Ovary (tissue), 9 donors: ENCODE results near the gene CIAO3. TPM values are rescaled to one million over a fixed set of nuclear protein-coding genes. Genes with fewer than 3 reads are reported as not detected.

Experiments
- DNase-seq, 5 donors: peaks; one replicate each; pipeline ENCODE4 v3.0.0-alpha.2; 2019 to 2020
- H3K27ac ChIP-seq, 2 donors: fragments of 200-600 bp; one replicate each; pipeline versions ENCODE4 v1.5.1 to v1.8.0; 2019 to 2022
- H3K27me3 ChIP-seq: fragments of 200-600 bp; one replicate; pipeline ENCODE4 v1.8.0; 2022
- H3K36me3 ChIP-seq: fragments of 200-600 bp; sonication (generic); one replicate; pipeline ENCODE4 v1.5.1; 2019
- H3K4me1 ChIP-seq: one replicate; pipeline ENCODE4 v1.8.1; 2013; ENCODE audit warnings: mild to moderate bottlenecking, moderate library complexity; ENCODE audit not compliant: insufficient read depth
- H3K4me3 ChIP-seq: fragments of 200-600 bp; sonication (generic); one replicate; pipeline ENCODE4 v1.5.1; 2017
- H3K9me3 ChIP-seq, 2 donors: fragments of 200-600 bp in 1 of 2; sonication (generic) in 1 of 2; one replicate each; pipeline versions ENCODE4 v1.5.1 to v1.8.1; 2013 to 2019; ENCODE audit warnings: mild to moderate bottlenecking in 1 of 2, moderate library complexity in 1 of 2
- EP300 ChIP-seq: sonication (generic); formaldehyde crosslinking; IDR thresholded peaks from one replicate; pipeline ENCODE4 v1.6.1; 2017; ENCODE audit warnings: antibody characterized with exemption
- POLR2A ChIP-seq: fragments of 450-650 bp; IDR thresholded peaks from one replicate; pipeline ENCODE4 v1.6.1; 2017; ENCODE audit warnings: antibody characterized with exemption, mild to moderate bottlenecking, moderate library complexity
- WGBS, 3 donors: extraction: QIAGEN DNeasy Blood & Tissue Kit in 1 of 3; methylation state at CpG; one replicate each; pipeline versions ENCODE4 v1.1.5 to v1.1.7; 2013 to 2017; 5-methylcytosine and 5-hydroxymethylcytosine counted together
- intact Hi-C, 4 donors: fragments of 100-400 bp; cut with DNase I; formaldehyde crosslinking; loops; one replicate each; pipeline versions ENCODE4 v1.11.0 to v1.15.1; 2022 to 2023
- polyA plus RNA-seq, 2 donors: library from polyadenylated mRNA; stranded (reverse); fragments of 200-250 nt in 1 of 2; fragments of 350-450 nt in 1 of 2; fragmentation: Illumina TruSeq in 1 of 2; extraction: RNeasy Lipid Tissue Mini Kit (QIAGEN cat#74804) in 1 of 2; gene quantifications; one replicate each; pipeline ENCODE4 v1.2.3, GENCODE V29; 2013 to 2014
- total RNA-seq, 7 donors: library from RNA; depleted of rRNA in 2 of 7; stranded (reverse); fragments of >200 nt in 2 of 7; fragmentation: NEBNext Ultra II Directional in 3 of 7; extraction: Animal tissue kit (Norgen Biotek cat#: 25700) in 3 of 7; gene quantifications; one replicate each; pipeline versions ENCODE4 v1.1.0 to v1.2.4, GENCODE V29; 2016 to 2023
- TF ChIP-seq, protein P1 (sequence below), 3 donors: fragments of 450-650 bp in 2 of 3; fragments of 200-600 bp in 1 of 3; IDR thresholded peaks; one replicate each; pipeline versions ENCODE4 v1.5.1 to v1.8.0; 2016 to 2022; ENCODE audit warnings: antibody characterized with exemption in 3 of 3, mild to moderate bottlenecking in 1 of 3
- donor health status: DM: no; HTN: no; CAD: no; lungs with moderate emphysema.
- donor health status: DM: no; HTN: no; CAD: no.
- donor health status: Bipolar disorder and iron deficiency.
- donor health status: DM: yes; HTN: yes; CAD: no.
- donor health status: DM: no; HTN: no; CAD: no.
- donor health status: DM: yes; HTN: yes; CAD: no.

CIAO3 gene
- total and polyA plus RNA-seq, 9 donors = 8.5 to 32.5 (median 21.0) TPM

DNA sequence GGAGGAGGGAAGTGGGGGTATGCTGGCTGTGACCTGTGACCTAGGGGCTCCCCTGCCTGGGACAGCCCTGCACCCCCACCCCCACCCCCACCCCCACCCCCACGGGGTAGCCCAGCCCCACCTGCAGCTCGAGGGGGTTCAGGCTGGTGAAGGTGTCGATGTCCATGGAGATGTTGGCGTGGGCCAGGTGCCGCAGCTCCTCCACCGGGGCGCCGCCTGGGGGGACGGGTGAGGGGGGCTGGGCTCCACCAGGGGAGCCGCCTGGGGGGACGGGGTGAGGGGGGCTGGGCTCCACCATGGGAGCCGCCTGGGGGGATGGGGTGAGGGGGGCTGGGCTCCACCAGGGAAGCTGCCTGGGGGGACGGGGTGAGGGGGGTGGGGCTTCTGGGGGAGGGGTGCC, 29.6 kb upstream of the CIAO3 start:
- TF ChIP-seq, protein P1, sequence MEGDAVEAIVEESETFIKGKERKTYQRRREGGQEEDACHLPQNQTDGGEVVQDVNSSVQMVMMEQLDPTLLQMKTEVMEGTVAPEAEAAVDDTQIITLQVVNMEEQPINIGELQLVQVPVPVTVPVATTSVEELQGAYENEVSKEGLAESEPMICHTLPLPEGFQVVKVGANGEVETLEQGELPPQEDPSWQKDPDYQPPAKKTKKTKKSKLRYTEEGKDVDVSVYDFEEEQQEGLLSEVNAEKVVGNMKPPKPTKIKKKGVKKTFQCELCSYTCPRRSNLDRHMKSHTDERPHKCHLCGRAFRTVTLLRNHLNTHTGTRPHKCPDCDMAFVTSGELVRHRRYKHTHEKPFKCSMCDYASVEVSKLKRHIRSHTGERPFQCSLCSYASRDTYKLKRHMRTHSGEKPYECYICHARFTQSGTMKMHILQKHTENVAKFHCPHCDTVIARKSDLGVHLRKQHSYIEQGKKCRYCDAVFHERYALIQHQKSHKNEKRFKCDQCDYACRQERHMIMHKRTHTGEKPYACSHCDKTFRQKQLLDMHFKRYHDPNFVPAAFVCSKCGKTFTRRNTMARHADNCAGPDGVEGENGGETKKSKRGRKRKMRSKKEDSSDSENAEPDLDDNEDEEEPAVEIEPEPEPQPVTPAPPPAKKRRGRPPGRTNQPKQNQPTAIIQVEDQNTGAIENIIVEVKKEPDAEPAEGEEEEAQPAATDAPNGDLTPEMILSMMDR (IDR thresholded peaks at IDR 0.05) = no peak
- TF ChIP-seq EP300 (no peak), POLR2A (no peak)
- Histone ChIP-seq H3K27ac (no peak overlapping the region), H3K4me1 (no peaks in the 10 kb centered on the region), H3K27me3 (no peaks in the 10 kb centered on the region), H3K4me3 (no peak overlapping the region), H3K36me3 (no peaks in the 10 kb centered on the region), H3K9me3 (no peaks in the 10 kb centered on the region)
- 62 to 84% (median 70%) methylated on average over 7 to 13 of the region's 13 CpGs for WGBS, 3 donors
- intact Hi-C loops = no loop called here
- DNase-seq = no peak

DNA sequence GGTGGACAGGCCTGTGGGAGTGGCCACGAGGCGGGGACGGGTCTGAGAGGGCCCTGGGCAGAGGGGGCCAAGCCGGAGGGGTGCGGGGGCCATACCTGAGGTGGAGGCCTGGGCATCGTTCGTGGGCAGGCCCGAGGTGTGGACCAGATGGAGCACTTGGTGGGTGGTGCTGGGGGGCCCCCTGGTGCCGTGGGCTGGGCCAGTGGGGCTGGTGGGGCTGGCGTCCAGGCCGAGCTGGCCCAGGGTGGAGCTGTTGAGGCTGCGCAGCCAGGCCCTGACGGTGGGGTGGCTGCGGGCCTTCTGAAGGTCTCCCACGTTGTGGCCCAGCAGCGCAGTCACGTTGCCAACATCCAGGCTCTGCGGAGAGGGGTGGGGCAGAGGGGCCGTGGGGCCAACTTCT, 29.1 kb upstream of the CIAO3 start:
- intact Hi-C loops = no loop called here
- Histone ChIP-seq H3K27ac (no peak overlapping the region), H3K36me3 (no peaks in the 10 kb centered on the region), H3K4me1 (no peaks in the 10 kb centered on the region), H3K9me3 (no peaks in the 10 kb centered on the region), H3K27me3 (no peaks in the 10 kb centered on the region), H3K4me3 (no peak overlapping the region)
- no peak for DNase-seq
- TF ChIP-seq POLR2A = no peak
- TF ChIP-seq, protein P1 (IDR thresholded peaks at IDR 0.05) = no peak
- TF ChIP-seq EP300 = no peak
- WGBS, 3 donors = 69 to 72% (median 70%) methylated on average over 19 of the region's 19 CpGs

DNA sequence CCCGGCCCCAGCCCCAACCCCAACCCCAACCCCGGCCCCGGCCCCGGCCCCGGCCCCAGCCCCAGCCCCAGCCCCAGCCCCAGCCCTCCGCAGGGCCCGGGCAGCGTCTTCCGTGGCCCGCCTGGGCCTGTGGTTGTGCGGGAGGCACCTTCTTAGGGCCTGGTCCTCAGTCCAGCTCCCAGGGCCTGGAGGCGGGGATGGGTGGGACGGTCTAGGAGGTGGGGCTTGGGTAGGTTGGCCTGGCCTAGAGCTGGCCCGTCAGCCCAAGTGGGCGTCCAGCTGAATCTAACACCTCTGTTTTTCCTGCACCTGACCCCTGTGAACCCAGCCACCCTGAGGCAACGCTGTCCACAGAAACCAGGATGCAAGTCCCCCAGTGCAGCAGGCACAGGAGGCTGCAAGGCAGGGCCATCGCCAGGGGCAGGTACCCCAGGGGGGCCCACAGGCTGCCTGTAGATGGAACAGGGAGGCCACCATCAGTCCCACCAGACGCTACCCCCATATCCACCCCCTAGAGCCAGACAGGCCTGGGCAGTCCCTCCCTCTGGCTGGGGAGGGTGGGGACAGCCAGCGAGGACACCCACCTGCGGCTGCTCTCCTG, 28.5 kb upstream of the CIAO3 start:
- intact Hi-C loops = no loop called here
- TF ChIP-seq POLR2A = no peak
- TF ChIP-seq, protein P1 (IDR thresholded peaks at IDR 0.05) = no peak
- TF ChIP-seq EP300 = no peak
- Histone ChIP-seq H3K9me3 (no peaks in the 10 kb centered on the region), H3K4me3 (no peak overlapping the region), H3K27me3 (no peaks in the 10 kb centered on the region), H3K4me1 (no peaks in the 10 kb centered on the region), H3K27ac (no peak overlapping the region), H3K36me3 (no peaks in the 10 kb centered on the region)
- WGBS, 3 donors = 70 to 77% (median 76%) methylated on average over 16 to 20 of the region's 20 CpGs
- DNase-seq = no peak

DNA sequence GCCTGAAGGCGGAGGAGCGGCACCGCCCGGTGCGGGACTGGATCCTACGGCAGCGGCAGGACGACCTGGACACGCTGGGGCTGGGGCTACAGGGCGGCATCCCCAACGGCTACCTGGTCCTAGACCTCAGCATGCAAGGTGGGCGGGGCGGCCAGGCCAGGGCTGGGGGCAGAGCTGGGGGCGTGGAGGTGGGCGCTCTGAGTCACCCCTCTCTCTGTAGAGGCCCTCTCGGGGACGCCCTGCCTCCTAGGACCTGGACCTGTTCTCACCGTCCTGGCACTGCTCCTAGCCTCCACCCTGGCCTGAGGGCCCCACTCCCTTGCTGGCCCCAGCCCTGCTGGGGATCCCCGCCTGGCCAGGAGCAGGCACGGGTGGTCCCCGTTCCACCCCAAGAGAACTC, 27.6 kb upstream of the CIAO3 start:
- no peaks in the 10 kb centered on the region for H3K4me1 ChIP-seq
- H3K9me3 ChIP-seq = no peaks in the 10 kb centered on the region
- WGBS, 3 donors = 71 to 83% (median 74%) methylated on average over 19 to 21 of the region's 21 CpGs
- TF ChIP-seq, protein P1 (IDR thresholded peaks at IDR 0.05) = no peak
- H3K36me3 ChIP-seq = no peaks in the 10 kb centered on the region
- intact Hi-C loops = no loop called here
- no peak overlapping the region for H3K4me3 ChIP-seq
- H3K27me3 ChIP-seq = no peaks in the 10 kb centered on the region
- no peak overlapping the region for H3K27ac ChIP-seq
- no peak for DNase-seq
